Measurements from ENCODE around the gene MEX3B. TPM values are rescaled to one million over a fixed set of nuclear protein-coding genes. Genes with fewer than 3 reads are reported as not detected.
A peak's percentile ranks its signal among the peaks of the same experiment; 100 is the strongest.

Gene MEX3B
- total and polyA plus RNA-seq, 9 of the 15 experiments (the other 6 are each of a cell fraction or from before 2014, with no cell fraction given), result 0.94 to 12.8 (median 3.6) TPM

- TF ChIP-seq GATA2 (CRISPR knock-in tag; IDR thresholded peaks at IDR 0.05) (no peak), ZNF121 (CRISPR knock-in tag; conservative IDR thresholded peaks at IDR 0.05) (no peak), ELF1 (tag; IDR thresholded peaks at IDR 0.05) (no peak), CHCHD3 (CRISPR knock-in tag; IDR thresholded peaks at IDR 0.05) (no peak)
Observed at GRCh38 chr15:82048811-82049210, 3.0 kb upstream of the MEX3B start (continued).

- H3K4me1 ChIP-seq (replicated peaks in 1 of 2; ENCODE audit: control insufficient read depth in 2 of 2, insufficient read depth in 2 of 2, low read length in 2 of 2), result peaks cover 2 to 44% of the 10 kb centered on the region in 2 experiments; a peak in 3 of 5 replicates
- WGBS (ENCODE audit: insufficient coverage, low coverage, missing lambda C conversion rate), result 60% methylated on average over 44 of the region's 56 CpGs
- BruUV-seq (replicated peaks), result no TSS peak
- H2AFZ ChIP-seq (ENCODE audit: low read depth, low read length), result peak overlapping the region; percentile 93
- no peaks in the 10 kb centered on the region for H4K20me1 ChIP-seq (replicated peaks; ENCODE audit: control insufficient read depth, insufficient read depth, low read length)
- ChIA-PET CTCF (ENCODE audit: low intra/inter-chr PET ratio) (interaction anchor here (1.3 to 1.4 kb wide), 2 partner anchors 126 to 567 kb away, joined by 5 to 7 read pairs; no protein-coding TSS in a partner anchor), POLR2A (interaction anchor here (0.6 kb wide), 1 partner anchor 121 kb away, joined by 3 read pairs; no protein-coding TSS in a partner anchor)
- no peak overlapping the region for H3K27ac ChIP-seq (ENCODE audit: extremely low read depth, low read depth, low read length)
- peak overlapping the region; percentile 86 for H3K4me3 ChIP-seq
- no peaks in the 10 kb centered on the region for H3K27me3 ChIP-seq (ENCODE audit: control insufficient read depth in 2 of 2, insufficient read depth in 2 of 2, low read length in 2 of 2)
- H3K36me3 ChIP-seq (ENCODE audit: control insufficient read depth, insufficient read depth, low read length), result peaks cover 16% of the 10 kb centered on the region; the same call in 1 of the 3 replicates
- FAIRE-seq (peak; percentile 15), ATAC-seq (no peak), DNase-seq (ENCODE audit: extremely low read depth in 1 of 4, low spot score in 3 of 4) (no peak)
- H3K4me2 ChIP-seq (ENCODE audit: insufficient read depth, low read length), result peak overlapping the region; percentile 66
- 0 out of 2 replicates have a peak, but pooled peaks cover 5% of the 10 kb centered on the region for H3K9me3 ChIP-seq (replicated peaks; ENCODE audit: control insufficient read depth, insufficient read depth, low read depth, low read length)
- H3K79me2 ChIP-seq (ENCODE audit: control insufficient read depth, insufficient read depth, low read length), result peaks cover 29% of the 10 kb centered on the region
- H3K9ac ChIP-seq (ENCODE audit: insufficient read depth in 1 of 2, low read depth in 2 of 2, low read length in 2 of 2), result peak overlapping the region; percentile 45 to 86; a peak in 3 of 4 replicates
- intact Hi-C loops (cut with micrococcal nuclease) (loop anchor here (1.0 to 5.0 kb wide), 2 partner anchors 235 to 567 kb away; no protein-coding TSS in a partner anchor), in situ Hi-C loops (cut with MboI) (no loop called here)
- H3K9me1 ChIP-seq (ENCODE audit: control insufficient read depth, insufficient read depth, low read length), result no peaks in the 10 kb centered on the region
- TF ChIP-seq CCAR2 (IDR thresholded peaks at IDR 0.05; ENCODE audit: low read depth, low read length) (no peak), KDM2B (CRISPR knock-in tag; IDR thresholded peaks at IDR 0.05) (no peak; the same call in 1 of the 2 replicates), GABPB1 (CRISPR knock-in tag; IDR thresholded peaks at IDR 0.05) (peak; percentile 20; the same call in 1 of the 2 replicates), E2F5 (CRISPR knock-in tag; IDR thresholded peaks at IDR 0.05) (no peak), ZNF518B (CRISPR knock-in tag; IDR thresholded peaks at IDR 0.05) (no peak), CHD1 (IDR thresholded peaks at IDR 0.05; ENCODE audit: low read length) (no peak), CREBBP (IDR thresholded peaks at IDR 0.05; ENCODE audit: low read depth, low read length) (no peak), CREB1 (IDR thresholded peaks at IDR 0.05) (0 out of 2 replicates have a peak, but pooled peaks have one; percentile 4), CREB1 (CRISPR knock-in tag; IDR thresholded peaks at IDR 0.05) (no peak), NCOA1 (IDR thresholded peaks at IDR 0.05; ENCODE audit: low read depth) (no peak), ZC3H4 (CRISPR knock-in tag; IDR thresholded peaks at IDR 0.05; ENCODE audit: borderline replicate concordance) (no peak), HNRNPLL (IDR thresholded peaks at IDR 0.05; ENCODE audit: low read depth, low read length, poor library complexity, severe bottlenecking) (peak; percentile 67), NR2F6 (CRISPR knock-in tag; IDR thresholded peaks at IDR 0.05) (no peak)
Observed at GRCh38 chr15:82047453-82048400, 1.9 kb upstream of the MEX3B start.
